ENCODE data around the gene ARHGEF25. TPM values are rescaled to one million over a fixed set of nuclear protein-coding genes. Genes with fewer than 3 reads are reported as not detected.

ARHGEF25 gene
- total and polyA plus RNA-seq, 2 of the 13 experiments (the other 11 are each of a cell fraction or from before 2014, with no cell fraction given) = 11.5 to 12.5 TPM

GRCh38 chr12:57632958-57633840 lies 22.0 kb downstream of the ARHGEF25 start, which contains the start of gene B4GALNT1 (continued):
- TF ChIP-seq RBM39 (IDR thresholded peaks at IDR 0.05; ENCODE audit: low read depth, low read length, poor library complexity, severe bottlenecking) = no peak
- TF ChIP-seq BORCS8-MEF2B (CRISPR knock-in tag; IDR thresholded peaks at IDR 0.05) = peak; percentile 67; the same call in 1 of the 2 replicates
- no peak for TF ChIP-seq ZNF276 (CRISPR knock-in tag; IDR thresholded peaks at IDR 0.05; ENCODE audit: low read depth)
- TF ChIP-seq CSRNP1 (CRISPR knock-in tag; IDR thresholded peaks at IDR 0.05) = no peak
- no peak for TF ChIP-seq MTF1 (CRISPR knock-in tag; IDR thresholded peaks at IDR 0.05)
- no peak for TF ChIP-seq RAD51 (IDR thresholded peaks at IDR 0.05; ENCODE audit: borderline replicate concordance)
- TF ChIP-seq ATF7 (IDR thresholded peaks at IDR 0.05) = no peak
- TF ChIP-seq ATF7 (CRISPR knock-in tag; IDR thresholded peaks at IDR 0.05) = no peak
- peak; percentile 42; the same call in 1 of the 2 replicates for TF ChIP-seq IKZF5 (CRISPR knock-in tag; IDR thresholded peaks at IDR 0.05)
- no peak for TF ChIP-seq ZNF143 (CRISPR knock-in tag; IDR thresholded peaks at IDR 0.05)
- no peak for TF ChIP-seq ZNF75D (CRISPR knock-in tag; IDR thresholded peaks at IDR 0.05; ENCODE audit: borderline replicate concordance)
- no peak for TF ChIP-seq ARNT (IDR thresholded peaks at IDR 0.05)
- TF ChIP-seq POGK (CRISPR knock-in tag; conservative IDR thresholded peaks at IDR 0.05) = 0 out of 2 replicates have a peak, but pooled peaks have one; percentile 51
- no peak for TF ChIP-seq CEBPG (CRISPR knock-in tag; IDR thresholded peaks at IDR 0.05)
- no peak for TF ChIP-seq TEF (CRISPR knock-in tag; IDR thresholded peaks at IDR 0.05)
- TF ChIP-seq MXI1 (IDR thresholded peaks at IDR 0.05; ENCODE audit: borderline replicate concordance, low read depth, low read length) = no peak
